Measurements from ENCODE around the gene CFP. TPM values are rescaled to one million over a fixed set of nuclear protein-coding genes. Genes with fewer than 3 reads are reported as not detected.

The CFP gene
- total RNA-seq, 1 experiment from 2014 or later: 1.3 TPM

GRCh38 chrX:47658301-47658683 is 28.6 kb upstream of the CFP start:
- Histone ChIP-seq H3K36me3 (ENCODE audit: control insufficient read depth in 1 of 2, insufficient read depth in 2 of 2, low read length in 2 of 2) (peaks cover 16 to 24% of the 10 kb centered on the region in 2 experiments), H3K9ac (ENCODE audit: low read length) (peak overlapping the region; percentile 82), H3K9me3 (ENCODE audit: control insufficient read depth in 1 of 2, insufficient read depth in 1 of 2, low read depth in 1 of 2, low read length in 2 of 2) (no peaks in the 10 kb centered on the region), H2AFZ (ENCODE audit: low read depth, low read length, poor library complexity, severe bottlenecking) (no peak overlapping the region), H3K4me2 (ENCODE audit: low read length) (peak overlapping the region; percentile 85), H3K79me2 (ENCODE audit: insufficient read depth, low read length) (peaks cover 10% of the 10 kb centered on the region), H3K4me3 (replicated peaks in 1 of 2; ENCODE audit: low read depth in 1 of 2, low read length in 2 of 2) (peak overlapping the region; percentile 68 to 78), H3K4me1 (ENCODE audit: control insufficient read depth in 1 of 2, insufficient read depth in 2 of 2, low read length in 2 of 2) (peaks cover 5 to 24% of the 10 kb centered on the region in 2 experiments; a peak in 3 of 4 replicates), H4K20me1 (ENCODE audit: insufficient read depth) (no peaks in the 10 kb centered on the region), H3K27me3 (ENCODE audit: insufficient read depth, low read length) (no peaks in the 10 kb centered on the region), H3K27ac (ENCODE audit: low read depth, low read length) (peak overlapping the region; percentile 92), H3K9me2 (ENCODE audit: insufficient read depth) (no peaks in the 10 kb centered on the region)
- ATAC-seq (no peak), DNase-seq (ENCODE audit: low read depth, low spot score) (no peak)
- no peak for TF ChIP-seq ATF3 (IDR thresholded peaks at IDR 0.05)
- no peak for TF ChIP-seq SP1 (IDR thresholded peaks at IDR 0.05; ENCODE audit: low read depth)
- TF ChIP-seq ELF1 (IDR thresholded peaks at IDR 0.05; ENCODE audit: borderline replicate concordance, low read depth): no peak
- no peak for TF ChIP-seq CEBPB (IDR thresholded peaks at IDR 0.05; ENCODE audit: low read depth)
- TF ChIP-seq ZNF274 (IDR thresholded peaks at IDR 0.05; ENCODE audit: low read depth, low read length): no peak
- no peak for TF ChIP-seq CBX3 (IDR thresholded peaks at IDR 0.05; ENCODE audit: low read depth)
- no peak for TF ChIP-seq ZFX (IDR thresholded peaks at IDR 0.05)
- TF ChIP-seq POLR2AphosphoS5 (IDR thresholded peaks at IDR 0.05; ENCODE audit: low read depth, low read length): no peak
- no peak for TF ChIP-seq CTCF (IDR thresholded peaks at IDR 0.05 in 2 of 3, conservative IDR thresholded peaks at IDR 0.05 in 1 of 3; ENCODE audit: borderline replicate concordance in 1 of 3, insufficient read depth in 1 of 3, low read depth in 2 of 3, low read length in 2 of 3)
- TF ChIP-seq YY1 (IDR thresholded peaks at IDR 0.05; ENCODE audit: extremely low read depth, insufficient replicate concordance, low read depth, low read length): no peak
- TF ChIP-seq SIN3A (IDR thresholded peaks at IDR 0.05; ENCODE audit: low read depth): no peak
- TF ChIP-seq POLR2A (IDR thresholded peaks at IDR 0.05; ENCODE audit: borderline replicate concordance, extremely low read depth, insufficient read depth, insufficient read length): no peak
- no peak for TF ChIP-seq TCF7L2 (IDR thresholded peaks at IDR 0.05; ENCODE audit: borderline replicate concordance, extremely low read depth, insufficient read depth, insufficient read length)
- no peak for TF ChIP-seq EZH2phosphoT487 (IDR thresholded peaks at IDR 0.05; ENCODE audit: borderline replicate concordance)
- TF ChIP-seq RAD21 (IDR thresholded peaks at IDR 0.05; ENCODE audit: low read depth): no peak
- TF ChIP-seq EZH2 (IDR thresholded peaks at IDR 0.05): no peak
- no peak for TF ChIP-seq FOSL1 (IDR thresholded peaks at IDR 0.05; ENCODE audit: low read depth)
- TF ChIP-seq EGR1 (IDR thresholded peaks at IDR 0.05; ENCODE audit: low read depth): no peak
- no peak for TF ChIP-seq JUND (IDR thresholded peaks at IDR 0.05)
- no peak for TF ChIP-seq MAX (IDR thresholded peaks at IDR 0.05)
- ChIA-PET POLR2A (no interaction called here), CTCF (no interaction called here), RAD21 (ENCODE audit: low non-redundant PET in 1 of 2, low total read pairs in 2 of 2, uncharacterized antibody in 2 of 2, unreplicated experiment in 2 of 2) (no interaction called here)
- intact Hi-C loops (cut with micrococcal nuclease): no loop called here
- TSS peak; percentile 59 for BruUV-seq (replicated peaks)
